OCI-LY1 (cell line): ENCODE results near the gene RMDN3.

Source experiments
- EZH2 ChIP-seq: fragments of 200-600 bp; sonication (generic), shearing (Covaris generic); IDR thresholded peaks from 2 replicates; pipeline ENCODE4 v1.8.0; 2017; ENCODE audit warnings: borderline replicate concordance, mixed run types, mild to moderate bottlenecking, antibody characterized with exemption, low read length, moderate library complexity, mixed read lengths
- TF ChIP-seq, protein P1 (sequence below): fragments of 200-600 bp; sonication (generic), shearing (Covaris generic); IDR thresholded peaks from 2 replicates; pipeline ENCODE4 v1.5.1; 2017; ENCODE audit warnings: mild to moderate bottlenecking, antibody characterized with exemption, low read length, moderate library complexity, mixed read lengths

- TF ChIP-seq, protein P1, sequence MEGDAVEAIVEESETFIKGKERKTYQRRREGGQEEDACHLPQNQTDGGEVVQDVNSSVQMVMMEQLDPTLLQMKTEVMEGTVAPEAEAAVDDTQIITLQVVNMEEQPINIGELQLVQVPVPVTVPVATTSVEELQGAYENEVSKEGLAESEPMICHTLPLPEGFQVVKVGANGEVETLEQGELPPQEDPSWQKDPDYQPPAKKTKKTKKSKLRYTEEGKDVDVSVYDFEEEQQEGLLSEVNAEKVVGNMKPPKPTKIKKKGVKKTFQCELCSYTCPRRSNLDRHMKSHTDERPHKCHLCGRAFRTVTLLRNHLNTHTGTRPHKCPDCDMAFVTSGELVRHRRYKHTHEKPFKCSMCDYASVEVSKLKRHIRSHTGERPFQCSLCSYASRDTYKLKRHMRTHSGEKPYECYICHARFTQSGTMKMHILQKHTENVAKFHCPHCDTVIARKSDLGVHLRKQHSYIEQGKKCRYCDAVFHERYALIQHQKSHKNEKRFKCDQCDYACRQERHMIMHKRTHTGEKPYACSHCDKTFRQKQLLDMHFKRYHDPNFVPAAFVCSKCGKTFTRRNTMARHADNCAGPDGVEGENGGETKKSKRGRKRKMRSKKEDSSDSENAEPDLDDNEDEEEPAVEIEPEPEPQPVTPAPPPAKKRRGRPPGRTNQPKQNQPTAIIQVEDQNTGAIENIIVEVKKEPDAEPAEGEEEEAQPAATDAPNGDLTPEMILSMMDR, result no peak
- no peak for TF ChIP-seq EZH2
Observed at GRCh38 chr15:40776537-40777141, 21.6 kb upstream of the RMDN3 start.
